Caco-2 (cell line): ENCODE data around the gene BCDIN3D. TPM values are rescaled to one million over a fixed set of nuclear protein-coding genes. Genes with fewer than 3 reads are reported as not detected.

Experiments used
- BruUV-seq: library from RNA; stranded (reverse); fragments of 400-500 nt; replicated peaks from 2 replicates; lab custom pipeline; 2021; lab: Mats Ljungman, UMichigan
- CTCF ChIA-PET: fragments of 300-600 bp; sonication (Branson Sonifier 250); formaldehyde crosslinking; loops from one replicate; lab custom pipeline; 2022; ENCODE audit warnings: antibody characterized with exemption; lab: Charles Lee
- POLR2A ChIA-PET: fragments of 300-600 bp; sonication (Branson Sonifier 250); formaldehyde crosslinking; loops from one replicate; lab custom pipeline; 2022; ENCODE audit warnings: antibody characterized with exemption; lab: Charles Lee
- DNase-seq, 2 experiments: peaks; one replicate each; pipeline versions ENCODE4 v3.0.0 to v3.0.0-alpha.2; 2020 to 2022
- H3K27me3 ChIP-seq: replicated peaks from 2 replicates; pipeline ENCODE4 v1.6.0; 2011; ENCODE audit warnings: low read length; ENCODE audit not compliant: control insufficient read depth, insufficient read depth
- H3K36me3 ChIP-seq: 2 replicates; pipeline ENCODE4 v1.5.1; 2011; ENCODE audit warnings: low read length; ENCODE audit not compliant: control insufficient read depth, insufficient read depth
- H3K4me1 ChIP-seq: fragments of 250-450 bp; sonication (Bioruptor Pico); 2 replicates; pipeline ENCODE4 v1.5.1; 2020; ENCODE audit warnings: mild to moderate bottlenecking
- H3K4me3 ChIP-seq: 2 replicates; pipeline ENCODE4 v1.5.1; 2011; ENCODE audit warnings: low read depth, mild to moderate bottlenecking, control low read depth, low read length
- H3K9me3 ChIP-seq: fragments of 250-450 bp; sonication (Bioruptor Pico); 2 replicates; pipeline ENCODE4 v1.5.1; 2020; ENCODE audit warnings: mild to moderate bottlenecking, moderate library complexity
- H3K27ac Mint-ChIP-seq: one replicate; pipeline ENCODE4 v1.8.0; 2022; ENCODE audit warnings: mixed read lengths; ENCODE audit not compliant: unreplicated experiment
- H3K27me3 Mint-ChIP-seq: one replicate; pipeline ENCODE4 v1.8.0; 2022; ENCODE audit warnings: mixed read lengths; ENCODE audit not compliant: insufficient read depth, unreplicated experiment
- H3K36me3 Mint-ChIP-seq: one replicate; pipeline ENCODE4 v1.8.0; 2022; ENCODE audit warnings: mild to moderate bottlenecking, mixed read lengths; ENCODE audit not compliant: insufficient read depth, unreplicated experiment
- H3K4me1 Mint-ChIP-seq: one replicate; pipeline ENCODE4 v1.8.0; 2022; ENCODE audit warnings: low read depth, mixed read lengths; ENCODE audit not compliant: unreplicated experiment
- H3K4me3 Mint-ChIP-seq: one replicate; pipeline ENCODE4 v1.8.0; 2022; ENCODE audit warnings: mild to moderate bottlenecking, moderate library complexity, mixed read lengths; ENCODE audit not compliant: unreplicated experiment
- H3K9me3 Mint-ChIP-seq: one replicate; pipeline ENCODE4 v1.8.0; 2022; ENCODE audit warnings: mixed read lengths; ENCODE audit not compliant: unreplicated experiment
- intact Hi-C: fragments of 100-400 bp; cut with micrococcal nuclease; formaldehyde crosslinking; loops from one replicate; pipeline ENCODE4 v1.10.0; 2022; ENCODE audit not compliant: unreplicated experiment
- total RNA-seq: library from RNA; stranded (reverse); gene quantifications from 2 replicates; pipeline ENCODE4 v1.2.3, GENCODE V29; 2022
- TF ChIP-seq, protein P1 (sequence below), 2 experiments: fragments of 200-600 bp in 1 of 2; IDR thresholded peaks; 1 replicate in 1 of 2; 2 replicates in 1 of 2; pipeline versions ENCODE4 v1.5.1 to v1.8.0; 2011 to 2022; ENCODE audit warnings: antibody characterized with exemption in 1 of 2, control low read depth in 1 of 2, inconsistent platforms in 1 of 2, low read depth in 1 of 2, low read length in 1 of 2, mild to moderate bottlenecking in 1 of 2, moderate library complexity in 1 of 2; ENCODE audit not compliant: insufficient read depth in 1 of 2, severe bottlenecking in 1 of 2, unreplicated experiment in 1 of 2

BCDIN3D gene
- total RNA-seq, 1 experiment from 2014 or later: 6.6 TPM

DNA sequence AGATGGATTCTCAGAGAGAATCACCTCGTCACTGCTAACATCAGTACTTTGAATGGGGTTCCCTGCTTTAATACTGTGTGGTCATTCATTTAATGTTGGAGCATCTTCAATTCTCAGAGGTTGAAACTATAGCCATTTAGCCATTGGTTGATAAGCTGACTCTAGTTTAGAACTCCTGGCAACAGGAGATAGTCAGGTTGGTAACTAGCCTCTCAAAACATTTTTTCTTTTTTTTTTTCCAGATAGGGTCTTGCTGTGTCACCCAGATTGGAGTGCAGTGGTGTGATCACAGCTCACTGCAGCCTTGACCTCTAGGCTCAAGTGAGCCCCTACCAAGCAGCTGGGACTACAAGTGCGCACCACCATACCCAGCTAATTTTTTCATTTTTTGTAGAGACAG, 11.2 kb downstream of the BCDIN3D start:
- peaks cover 17% of the 10 kb centered on the region for H3K4me1 Mint-ChIP-seq
- ChIA-PET POLR2A (no interaction called here), CTCF (interaction anchor here (0.6 to 0.8 kb wide), 3 partner anchors 36 to 280 kb away, joined by 3 to 4 read pairs (median 4); no protein-coding TSS in a partner anchor)

DNA sequence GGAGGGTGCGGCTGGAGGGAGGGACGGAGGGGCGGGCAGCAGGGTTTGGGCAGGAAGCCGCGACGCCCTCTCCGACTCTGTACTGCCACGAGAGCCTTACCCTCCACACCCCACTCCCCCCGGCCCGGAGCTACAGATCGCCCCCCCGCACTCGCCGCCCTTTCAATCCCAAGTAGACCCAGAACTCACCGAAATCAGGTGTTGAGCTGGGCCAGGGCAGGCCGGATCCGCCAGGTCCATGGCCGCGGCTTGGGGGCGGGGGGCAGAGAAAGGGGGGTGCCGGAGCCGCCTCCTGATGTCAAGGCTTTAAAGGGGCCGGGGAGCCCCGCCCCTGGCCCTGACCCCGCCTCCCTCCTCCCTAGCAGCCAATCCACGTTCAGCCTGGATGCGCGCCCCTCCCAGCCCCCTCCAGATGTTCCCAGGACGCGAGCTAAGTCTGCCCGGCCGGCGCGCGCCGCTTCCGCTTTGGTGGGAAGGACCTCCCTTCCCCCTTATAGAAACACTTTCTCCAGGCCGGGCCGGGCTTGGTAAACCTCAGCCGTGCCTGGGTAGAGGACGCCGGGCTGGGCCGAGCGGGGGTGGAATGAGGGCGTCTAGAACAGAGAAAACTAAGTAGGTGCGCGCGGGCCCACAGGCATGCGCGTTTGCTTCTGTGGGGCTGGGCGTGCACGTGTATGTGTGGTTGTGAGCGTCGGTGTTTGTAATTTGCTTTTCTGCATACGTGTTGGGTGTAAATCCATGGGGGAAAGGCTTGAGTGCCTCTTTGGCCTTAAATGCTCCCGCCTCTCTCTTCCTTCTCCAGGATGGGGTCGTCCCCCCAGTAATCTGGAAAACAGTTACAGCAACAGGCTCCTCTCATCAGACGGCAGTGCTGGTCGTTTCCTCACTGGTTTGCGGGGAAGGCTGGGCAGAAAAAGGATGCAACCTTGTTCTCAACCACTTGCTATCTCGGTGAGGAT, 14.5 kb downstream of the BCDIN3D start, which contains the start of gene NCKAP5L:
NCKAP5L (minus strand) TSS at position 281 of the 959 bp plus-strand sequence. CDS start 24,369 bp downstream, outside the sequence.
- no peaks in the 10 kb centered on the region for H3K9me3 ChIP-seq
- no peaks in the 10 kb centered on the region for H3K36me3 ChIP-seq
- intact Hi-C loops: loop anchor here (1.0 kb wide), 2 partner anchors 11 to 121 kb away; partner anchors contain the start of gene FMNL3
- Mint-ChIP-seq H3K27ac (peak within 1 kb of the TSS; percentile 74), H3K4me3 (peak within 1 kb of the TSS; percentile 78), H3K9me3 (no peaks in the 10 kb centered on the region), H3K27me3 (no peaks in the 10 kb centered on the region), H3K4me1 (peaks cover 17% of the 10 kb centered on the region), H3K36me3 (peaks cover 6% of the 10 kb centered on the region)
- H3K4me3 ChIP-seq: peak within 1 kb of the TSS; percentile 85
- H3K27me3 ChIP-seq: no peaks in the 10 kb centered on the region
- H3K4me1 ChIP-seq: peaks cover 6% of the 10 kb centered on the region; the same call in 1 of the 2 replicates
- TF ChIP-seq, protein P1, sequence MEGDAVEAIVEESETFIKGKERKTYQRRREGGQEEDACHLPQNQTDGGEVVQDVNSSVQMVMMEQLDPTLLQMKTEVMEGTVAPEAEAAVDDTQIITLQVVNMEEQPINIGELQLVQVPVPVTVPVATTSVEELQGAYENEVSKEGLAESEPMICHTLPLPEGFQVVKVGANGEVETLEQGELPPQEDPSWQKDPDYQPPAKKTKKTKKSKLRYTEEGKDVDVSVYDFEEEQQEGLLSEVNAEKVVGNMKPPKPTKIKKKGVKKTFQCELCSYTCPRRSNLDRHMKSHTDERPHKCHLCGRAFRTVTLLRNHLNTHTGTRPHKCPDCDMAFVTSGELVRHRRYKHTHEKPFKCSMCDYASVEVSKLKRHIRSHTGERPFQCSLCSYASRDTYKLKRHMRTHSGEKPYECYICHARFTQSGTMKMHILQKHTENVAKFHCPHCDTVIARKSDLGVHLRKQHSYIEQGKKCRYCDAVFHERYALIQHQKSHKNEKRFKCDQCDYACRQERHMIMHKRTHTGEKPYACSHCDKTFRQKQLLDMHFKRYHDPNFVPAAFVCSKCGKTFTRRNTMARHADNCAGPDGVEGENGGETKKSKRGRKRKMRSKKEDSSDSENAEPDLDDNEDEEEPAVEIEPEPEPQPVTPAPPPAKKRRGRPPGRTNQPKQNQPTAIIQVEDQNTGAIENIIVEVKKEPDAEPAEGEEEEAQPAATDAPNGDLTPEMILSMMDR (IDR thresholded peaks at IDR 0.05; ENCODE audit: insufficient read depth in 1 of 2, low read depth in 1 of 2, low read length in 1 of 2, severe bottlenecking in 1 of 2, unreplicated experiment in 1 of 2): no peak
- POLR2A ChIA-PET: interaction anchor here (0.5 to 1.9 kb wide), 17 partner anchors 8 to 454 kb away, joined by 3 to 13 read pairs (median 5); partner anchors contain the start of genes BCDIN3D and RACGAP1
- CTCF ChIA-PET: interaction anchor here (0.5 to 1.6 kb wide), 13 partner anchors 11 to 937 kb away, joined by 3 to 8 read pairs (median 4); partner anchors contain the start of genes BCDIN3D, COX14 and TMBIM6
- no TSS peak for BruUV-seq
- peak; percentile 97 for DNase-seq

More for the DNA sequence above, 11.2 kb downstream of the BCDIN3D start:
- DNase-seq: no peak
- Mint-ChIP-seq H3K27ac (no peak overlapping the region), H3K36me3 (peaks cover 6% of the 10 kb centered on the region), H3K9me3 (no peaks in the 10 kb centered on the region), H3K4me3 (no peak overlapping the region), H3K27me3 (no peaks in the 10 kb centered on the region)
- no TSS peak for BruUV-seq
- Histone ChIP-seq H3K9me3 (no peaks in the 10 kb centered on the region), H3K4me3 (no peak overlapping the region), H3K27me3 (no peaks in the 10 kb centered on the region), H3K4me1 (peaks cover 6% of the 10 kb centered on the region; the same call in 1 of the 2 replicates), H3K36me3 (no peaks in the 10 kb centered on the region)
- TF ChIP-seq, protein P1 (IDR thresholded peaks at IDR 0.05; ENCODE audit: insufficient read depth in 1 of 2, low read depth in 1 of 2, low read length in 1 of 2, severe bottlenecking in 1 of 2, unreplicated experiment in 1 of 2): no peak
- intact Hi-C loops: no loop called here
